CD4-positive, alpha-beta memory T cell (primary cell): ENCODE data around the gene UBFD1. TPM values are rescaled to one million over a fixed set of nuclear protein-coding genes. Genes with fewer than 3 reads are reported as not detected.

Experiments used
- CTCF ChIA-PET: fragments of 350-600 bp; sonication (Branson Sonifier 250); formaldehyde crosslinking; loops from one replicate; lab custom pipeline; 2021; ENCODE audit warnings: inconsistent platforms; ENCODE audit not compliant: partially characterized antibody; lab: Charles Lee
- POLR2A ChIA-PET: fragments of 350-600 bp; sonication (Branson Sonifier 250); formaldehyde crosslinking; loops from one replicate; lab custom pipeline; 2021; ENCODE audit not compliant: partially characterized antibody; lab: Charles Lee
- DNase-seq, 5 donors: peaks; one replicate each; pipeline versions ENCODE4 v3.0.0 to v3.0.0-alpha.2; 2020 to 2022; ENCODE audit warnings: mixed read lengths in 1 of 5
- H3K27ac ChIP-seq: one replicate; pipeline ENCODE4 v1.7.0; 2013; ENCODE audit warnings: low read depth, low read length
- H3K27me3 ChIP-seq: 2 replicates; pipeline ENCODE4 v1.7.0; 2013; ENCODE audit warnings: mild to moderate bottlenecking, low read length, moderate library complexity; ENCODE audit not compliant: insufficient read depth
- H3K36me3 ChIP-seq: 2 replicates; pipeline ENCODE4 v1.7.0; 2013; ENCODE audit warnings: mild to moderate bottlenecking, low read length, moderate library complexity; ENCODE audit not compliant: insufficient read depth
- H3K4me1 ChIP-seq: 2 replicates; pipeline ENCODE4 v1.7.0; 2013; ENCODE audit warnings: mild to moderate bottlenecking, low read length, moderate library complexity; ENCODE audit not compliant: insufficient read depth
- H3K4me3 ChIP-seq, 2 donors: one replicate each; pipeline ENCODE4 v1.7.0; 2013; ENCODE audit warnings: low read length in 2 of 2, mild to moderate bottlenecking in 1 of 2
- H3K9me3 ChIP-seq, 2 donors: one replicate each; pipeline ENCODE4 v1.7.0; 2013; ENCODE audit warnings: low read length in 2 of 2, control low read depth in 1 of 2; ENCODE audit not compliant: control insufficient read depth in 1 of 2
- H3K27ac Mint-ChIP-seq, 7 donors: one replicate each; pipeline ENCODE4 v1.8.0; 2020 to 2021; ENCODE audit warnings: mixed read lengths in 7 of 7, mild to moderate bottlenecking in 6 of 7, inconsistent platforms in 3 of 7, moderate library complexity in 3 of 7
- H3K27me3 Mint-ChIP-seq, 2 donors: one replicate each; pipeline ENCODE4 v1.8.0; 2020 to 2021; ENCODE audit warnings: mixed read lengths in 2 of 2
- H3K36me3 Mint-ChIP-seq, 2 donors: one replicate each; pipeline ENCODE4 v1.8.0; 2020 to 2021; ENCODE audit warnings: mixed read lengths in 2 of 2, inconsistent platforms in 1 of 2, mild to moderate bottlenecking in 1 of 2
- H3K4me1 Mint-ChIP-seq, 4 donors: one replicate each; pipeline ENCODE4 v1.8.0; 2020 to 2021; ENCODE audit warnings: mixed read lengths in 4 of 4, mild to moderate bottlenecking in 1 of 4
- H3K4me3 Mint-ChIP-seq, 8 donors: one replicate each; pipeline ENCODE4 v1.8.0; 2020 to 2021; ENCODE audit warnings: mixed read lengths in 8 of 8, mild to moderate bottlenecking in 7 of 8, moderate library complexity in 6 of 8, inconsistent platforms in 3 of 8
- H3K9me3 Mint-ChIP-seq, 8 donors: one replicate each; pipeline ENCODE4 v1.8.0; 2020 to 2021; ENCODE audit warnings: mixed read lengths in 8 of 8, mild to moderate bottlenecking in 5 of 8, inconsistent platforms in 3 of 8, moderate library complexity in 1 of 8
- intact Hi-C: fragments of 100-400 bp; cut with micrococcal nuclease; formaldehyde crosslinking; loops from one replicate; pipeline ENCODE4 v1.15.1; 2023
- polyA plus RNA-seq, 2 donors: library from polyadenylated mRNA; unstranded; fragments of 300-500 nt; fragmentation: Illumina TruSeq; gene quantifications; one replicate each; pipeline ENCODE4 v1.2.3, GENCODE V29; 2021
- total RNA-seq, 2 experiments: library from RNA; stranded (reverse); gene quantifications; one replicate each; pipeline ENCODE4 v1.2.3, GENCODE V29; 2021

Gene UBFD1
- total and polyA plus RNA-seq, 4 experiments from 2014 or later: 11.9 to 41.2 (median 28.1) TPM

DNA sequence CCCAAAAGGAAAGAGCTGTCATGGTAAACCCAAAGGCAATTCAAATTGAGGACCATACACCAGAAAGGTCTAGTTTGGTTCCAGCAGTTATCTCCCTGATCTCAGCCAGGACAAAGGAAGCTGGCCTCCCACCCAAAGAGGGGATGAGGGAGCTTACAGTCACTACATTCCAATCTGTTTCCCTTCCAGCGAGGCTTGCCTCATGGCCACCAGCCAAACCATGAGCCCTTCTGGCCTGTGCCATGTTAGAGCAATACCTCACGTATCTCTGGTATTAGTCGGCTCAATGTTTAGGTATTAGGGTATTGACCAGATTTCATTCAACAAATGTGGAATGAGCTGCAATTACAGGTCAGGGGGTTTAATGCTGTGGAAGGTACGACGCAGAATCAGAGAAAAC lies 30.2 kb downstream of the UBFD1 start:
- POLR2A ChIA-PET: no interaction called here
- H3K9me3 Mint-ChIP-seq: no peaks in the 10 kb centered on the region
- peaks cover 40 to 60% of the 10 kb centered on the region in 2 donors for H3K36me3 Mint-ChIP-seq
- H3K4me3 Mint-ChIP-seq: no peak overlapping the region
- no peaks in the 10 kb centered on the region for H3K27me3 Mint-ChIP-seq
- no peak overlapping the region for H3K4me3 ChIP-seq
- peak overlapping the region in 1 of 7 donors; percentile 15 for H3K27ac Mint-ChIP-seq
- intact Hi-C loops: no loop called here
- H3K27ac ChIP-seq: no peak overlapping the region
- H3K4me1 ChIP-seq: no peaks in the 10 kb centered on the region
- no peaks in the 10 kb centered on the region for H3K27me3 ChIP-seq
- peaks cover 56% of the 10 kb centered on the region for H3K36me3 ChIP-seq
- CTCF ChIA-PET: no interaction called here
- DNase-seq: no peak
- peaks cover 6 to 24% (median 14%) of the 10 kb centered on the region in 4 donors for H3K4me1 Mint-ChIP-seq
- H3K9me3 ChIP-seq: no peaks in the 10 kb centered on the region

DNA sequence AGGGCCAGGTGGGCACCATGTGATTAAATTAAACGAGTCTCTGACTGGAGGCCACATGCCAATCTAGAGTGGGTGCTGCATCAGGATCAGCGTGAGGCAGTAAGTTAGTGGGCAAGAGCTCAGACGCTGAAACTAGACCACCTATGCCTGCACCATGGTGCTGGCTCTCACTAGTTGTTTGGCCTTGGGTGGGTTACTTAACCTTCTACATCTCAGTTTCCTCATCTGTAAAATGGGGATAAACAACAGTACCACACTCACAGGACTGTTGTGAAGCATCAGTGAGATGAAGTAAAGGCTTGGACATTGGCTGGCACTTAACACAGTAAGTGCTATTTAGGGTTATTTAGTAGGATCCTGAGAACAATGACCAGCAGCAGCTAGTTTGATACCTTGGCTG lies 32.7 kb downstream of the UBFD1 start:
- Histone ChIP-seq H3K27ac (no peak overlapping the region), H3K4me1 (peaks cover 12% of the 10 kb centered on the region), H3K4me3 (no peak overlapping the region), H3K36me3 (peaks cover 45% of the 10 kb centered on the region), H3K27me3 (no peaks in the 10 kb centered on the region), H3K9me3 (no peaks in the 10 kb centered on the region)
- ChIA-PET POLR2A (no interaction called here), CTCF (no interaction called here)
- peaks cover 36 to 53% of the 10 kb centered on the region in 2 donors for H3K36me3 Mint-ChIP-seq
- peaks cover 10 to 40% (median 26%) of the 10 kb centered on the region in 4 donors for H3K4me1 Mint-ChIP-seq
- no peak overlapping the region for H3K4me3 Mint-ChIP-seq
- DNase-seq: no peak
- no peaks in the 10 kb centered on the region for H3K9me3 Mint-ChIP-seq
- no peak overlapping the region for H3K27ac Mint-ChIP-seq
- intact Hi-C loops: no loop called here
- H3K27me3 Mint-ChIP-seq: no peaks in the 10 kb centered on the region

- POLR2A ChIA-PET: no interaction called here
Observed at GRCh38 chr16:23594186-23594585, 36.7 kb downstream of the UBFD1 start.

DNA sequence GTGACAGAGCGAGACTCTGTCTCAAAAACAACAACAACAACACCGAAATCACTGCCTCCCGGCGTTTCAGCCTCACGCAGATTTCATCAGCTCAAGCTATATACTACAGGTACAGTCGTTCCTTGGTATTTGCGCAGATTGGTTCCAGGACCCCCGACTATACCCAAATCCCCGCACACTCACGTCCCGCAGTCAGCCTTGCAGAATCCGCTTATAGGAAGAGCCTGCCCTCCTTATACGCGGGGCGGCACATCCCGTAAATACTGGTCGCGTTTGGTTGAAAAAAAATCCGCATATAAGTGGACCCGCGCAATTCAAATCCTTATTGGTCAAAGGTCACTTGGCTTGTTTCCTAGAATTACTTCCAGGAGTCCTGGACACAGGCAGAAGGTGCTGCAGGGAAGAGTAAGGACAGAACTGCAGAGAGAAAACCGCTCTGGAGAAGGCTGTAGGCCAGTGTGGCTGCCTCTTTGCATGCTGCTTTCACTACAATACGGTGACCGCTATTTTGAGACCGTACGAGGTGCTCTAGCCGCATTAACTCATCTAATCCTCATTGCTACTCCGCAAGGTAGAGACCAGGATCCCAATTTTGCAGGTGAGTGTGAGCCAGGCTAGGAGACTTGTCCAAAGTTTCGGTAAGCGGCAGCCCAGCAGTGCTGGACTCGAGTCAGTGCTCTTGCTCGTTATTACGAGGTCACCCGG lies 37.9 kb downstream of the UBFD1 start:
- H3K9me3 Mint-ChIP-seq: no peaks in the 10 kb centered on the region
- Histone ChIP-seq H3K27me3 (no peaks in the 10 kb centered on the region), H3K27ac (peak overlapping the region; percentile 84), H3K4me3 (peak overlapping the region; percentile 81 to 91), H3K9me3 (no peaks in the 10 kb centered on the region), H3K4me1 (peaks cover 16% of the 10 kb centered on the region), H3K36me3 (peaks cover 17% of the 10 kb centered on the region)
- peaks cover 14 to 47% (median 30%) of the 10 kb centered on the region in 4 donors for H3K4me1 Mint-ChIP-seq
- H3K27ac Mint-ChIP-seq: peak overlapping the region; percentile 64 to 91 (median 77)
- ChIA-PET POLR2A (no interaction called here), CTCF (no interaction called here)
- intact Hi-C loops: no loop called here
- peak in 2 of 5 donors; percentile 2 to 3 for DNase-seq
- peak overlapping the region; percentile 77 to 90 (median 84) for H3K4me3 Mint-ChIP-seq
- H3K36me3 Mint-ChIP-seq: peaks cover 18 to 24% of the 10 kb centered on the region in 2 donors
- no peaks in the 10 kb centered on the region for H3K27me3 Mint-ChIP-seq

More at GRCh38 chr16:23594186-23594585, 36.7 kb downstream of the UBFD1 start:
- no peaks in the 10 kb centered on the region for H3K9me3 ChIP-seq
- no peaks in the 10 kb centered on the region for H3K27me3 ChIP-seq
- peaks cover 16% of the 10 kb centered on the region for H3K4me1 ChIP-seq
- H3K27me3 Mint-ChIP-seq: no peaks in the 10 kb centered on the region
- H3K27ac ChIP-seq: no peak overlapping the region
- H3K36me3 Mint-ChIP-seq: peaks cover 22 to 30% of the 10 kb centered on the region in 2 donors
- peaks cover 16 to 50% (median 33%) of the 10 kb centered on the region in 4 donors for H3K4me1 Mint-ChIP-seq
- no peak overlapping the region for H3K4me3 ChIP-seq
- H3K4me3 Mint-ChIP-seq: peak overlapping the region in 3 of 8 donors; percentile 9 to 20 (median 10)
- H3K36me3 ChIP-seq: peaks cover 18% of the 10 kb centered on the region
- no peak for DNase-seq
- CTCF ChIA-PET: no interaction called here
- H3K9me3 Mint-ChIP-seq: no peaks in the 10 kb centered on the region
- H3K27ac Mint-ChIP-seq: peak overlapping the region in 2 of 7 donors; percentile 13 to 16
- intact Hi-C loops: no loop called here

- no peaks in the 10 kb centered on the region for H3K9me3 Mint-ChIP-seq
- Histone ChIP-seq H3K9me3 (no peaks in the 10 kb centered on the region), H3K4me3 (peak within 1 kb of the TSS; percentile 81 to 91), H3K27me3 (no peaks in the 10 kb centered on the region), H3K4me1 (peaks cover 16% of the 10 kb centered on the region), H3K27ac (peak within 1 kb of the TSS; percentile 84), H3K36me3 (peaks cover 11% of the 10 kb centered on the region)
- POLR2A ChIA-PET: interaction anchor here (1.0 to 1.3 kb wide), 4 partner anchors 26 to 86 kb away, joined by 4 to 7 read pairs (median 4); partner anchors contain the start of genes DCTN5, EARS2, GGA2 and PALB2
- peaks cover 15 to 22% of the 10 kb centered on the region in 2 donors for H3K36me3 Mint-ChIP-seq
- peak within 1 kb of the TSS; percentile 77 to 91 (median 89) for H3K27ac Mint-ChIP-seq
- peak; percentile 87 to 89 (median 88) for DNase-seq
- CTCF ChIA-PET: interaction anchor here (0.7 to 3.0 kb wide), 15 partner anchors 9 to 160 kb away, joined by 3 to 11 read pairs (median 4); partner anchors contain the start of genes EARS2 and UBFD1
- H3K4me1 Mint-ChIP-seq: peaks cover 14 to 47% (median 28%) of the 10 kb centered on the region in 4 donors
- no peaks in the 10 kb centered on the region for H3K27me3 Mint-ChIP-seq
- intact Hi-C loops: loop anchor here (1.0 kb wide), 2 partner anchors 39 to 45 kb away; partner anchors contain the start of genes DCTN5, EARS2, PALB2 and UBFD1
- H3K4me3 Mint-ChIP-seq: peak within 1 kb of the TSS; percentile 79 to 90 (median 86)
Observed at GRCh38 chr16:23595951-23596720, 38.6 kb downstream of the UBFD1 start, which contains the start of gene NDUFAB1. NDUFAB1 (minus strand) TSS chr16:23596316; CDS start chr16:23596290, 26 bp downstream.

DNA sequence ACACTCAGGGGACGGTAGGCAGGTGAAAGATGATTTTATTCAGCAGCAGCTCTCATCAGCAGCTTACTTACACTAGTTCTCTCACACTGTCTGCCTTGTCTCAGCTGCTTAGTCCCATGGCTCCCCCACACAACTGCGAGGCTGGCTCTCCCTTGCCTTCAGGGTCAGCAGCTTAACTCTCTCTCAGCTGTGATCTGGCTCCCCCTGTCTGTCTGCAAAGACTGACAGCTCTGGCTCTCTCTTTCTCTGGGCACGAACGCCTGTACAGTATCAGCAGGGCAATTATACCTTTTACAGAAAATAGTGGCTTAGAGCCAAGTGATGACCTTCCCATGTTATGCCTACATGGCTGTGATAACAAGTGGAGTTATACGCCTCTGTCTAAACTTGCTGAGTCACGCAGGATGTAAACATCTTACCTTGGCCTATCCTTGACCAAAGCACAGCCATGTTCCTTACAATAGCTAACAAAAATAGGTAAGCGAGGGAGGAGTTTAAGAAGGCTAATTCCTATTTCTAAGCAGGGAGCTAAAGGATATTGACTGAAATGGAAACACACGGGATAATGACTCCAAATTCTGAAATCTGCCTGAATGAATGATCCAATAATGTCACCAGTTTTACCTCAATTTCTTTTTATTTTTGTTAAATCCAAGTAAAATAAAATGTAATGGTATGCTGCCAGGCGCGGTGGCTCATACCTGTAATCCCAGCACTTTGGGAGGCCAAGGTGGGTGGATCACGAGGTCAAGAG lies 39.7 kb downstream of the UBFD1 start:
- Histone ChIP-seq H3K27me3 (no peaks in the 10 kb centered on the region), H3K9me3 (no peaks in the 10 kb centered on the region), H3K27ac (no peak overlapping the region), H3K36me3 (peaks cover under 1% of the 10 kb centered on the region), H3K4me3 (no peak overlapping the region), H3K4me1 (peaks cover 16% of the 10 kb centered on the region)
- POLR2A ChIA-PET: interaction anchor here (1.0 to 1.3 kb wide), 4 partner anchors 27 to 87 kb away, joined by 4 to 7 read pairs (median 4); partner anchors contain the start of genes DCTN5, EARS2, GGA2 and PALB2
- DNase-seq: no peak
- no peaks in the 10 kb centered on the region for H3K9me3 Mint-ChIP-seq
- H3K4me3 Mint-ChIP-seq: peak overlapping the region; percentile 29 to 86 (median 56)
- peaks cover 11 to 19% of the 10 kb centered on the region in 2 donors for H3K36me3 Mint-ChIP-seq
- peaks cover 6 to 38% (median 22%) of the 10 kb centered on the region in 4 donors for H3K4me1 Mint-ChIP-seq
- H3K27me3 Mint-ChIP-seq: no peaks in the 10 kb centered on the region
- CTCF ChIA-PET: interaction anchor here (0.7 to 3.0 kb wide), 15 partner anchors 8 to 161 kb away, joined by 3 to 11 read pairs (median 4); partner anchors contain the start of genes EARS2 and UBFD1
- intact Hi-C loops: no loop called here
- H3K27ac Mint-ChIP-seq: peak overlapping the region in 6 of 7 donors; percentile 1 to 77 (median 49)
